Thyroid gland (tissue), 4 donors: ENCODE data around the gene MYH4. TPM values are rescaled to one million over a fixed set of nuclear protein-coding genes. Genes with fewer than 3 reads are reported as not detected.

Experiments
- total RNA-seq, 4 donors: library from RNA; depleted of rRNA; stranded (reverse); fragments of >200 nt; gene quantifications; one replicate each; pipeline ENCODE4 v1.2.3, GENCODE V29; 2016

The MYH4 gene
- total RNA-seq, 4 donors from 2014 or later = not detected

Other genes starting within 250 kb of the MYH4 start
- not detected for gene MYH13, start 96.6 kb downstream of the MYH4 start, total RNA-seq
- not detected for gene MYH8, start 47.6 kb downstream of the MYH4 start, total RNA-seq
- under 1 TPM in 1 of 4 donors, not detected in 3; under 0.01 TPM for gene MYH1, start 49.0 kb upstream of the MYH4 start, total RNA-seq
- gene MYH2, start 80.1 kb upstream of the MYH4 start, total RNA-seq = not detected
- gene MYH3, start 187.8 kb upstream of the MYH4 start, total RNA-seq = 1 to 10 TPM; 3.3 to 5.4 (median 3.5) TPM
- gene SCO1, start 228.0 kb upstream of the MYH4 start, total RNA-seq = 10 to 100 TPM; 31.2 to 36.0 (median 34.9) TPM
- 10 to 100 TPM; 16.3 to 21.4 (median 19.4) TPM for gene ADPRM, start 228.0 kb upstream of the MYH4 start, total RNA-seq